GM06990 (cell line): ENCODE measurements around the gene DIS3L.
"Not testable (repeated sequence)": the region's sequence is repeated elsewhere in the genome, so short reads cannot be mapped to it uniquely, and the experiment has no call there.

Experiments used
- DNase-seq: peaks from one replicate; pipeline ENCODE4 v3.0.0-alpha.2; 2011; ENCODE audit not compliant: insufficient read length; ENCODE audit errors: extremely low read depth
- H3K27me3 ChIP-seq: replicated peaks from 2 replicates; pipeline ENCODE4 v1.6.0; 2011; ENCODE audit warnings: low read length; ENCODE audit not compliant: control insufficient read depth, insufficient read depth
- H3K36me3 ChIP-seq: 2 replicates; pipeline ENCODE4 v1.5.1; 2011; ENCODE audit warnings: low read length; ENCODE audit not compliant: control insufficient read depth, insufficient read depth
- H3K4me3 ChIP-seq: replicated peaks from 2 replicates; pipeline ENCODE4 v1.5.1; 2011; ENCODE audit warnings: low read depth, mild to moderate bottlenecking, control low read depth, low read length
- CTCF ChIP-seq: IDR thresholded peaks from 2 replicates; pipeline ENCODE4 v1.5.1; 2011; ENCODE audit warnings: low read length, control low read depth, mild to moderate bottlenecking, inconsistent platforms; ENCODE audit not compliant: insufficient read depth, poor library complexity, severe bottlenecking

Gene DIS3L

GRCh38 chr15:66296186-66296585, 2.8 kb downstream of the DIS3L start:
- H3K4me3 ChIP-seq = no peak overlapping the region
- DNase-seq = no peak
- no peaks in the 10 kb centered on the region; the same call in none of the 2 replicates for H3K36me3 ChIP-seq
- no peaks in the 10 kb centered on the region for H3K27me3 ChIP-seq
- TF ChIP-seq CTCF = no peak

- DNase-seq = no peak
- Histone ChIP-seq H3K36me3 (no peaks in the 10 kb centered on the region; the same call in none of the 2 replicates), H3K27me3 (no peaks in the 10 kb centered on the region), H3K4me3 (no peak overlapping the region)
- no peak for TF ChIP-seq CTCF
These were observed 5.5 kb downstream of the DIS3L start for GRCh38 chr15:66298803-66299251.

- Histone ChIP-seq H3K27me3 (no peaks in the 10 kb centered on the region), H3K36me3 (peaks cover 3% of the 10 kb centered on the region), H3K4me3 (no peak overlapping the region)
- no peak for DNase-seq
- no peak for TF ChIP-seq CTCF
These were observed 9.3 kb downstream of the DIS3L start for GRCh38 chr15:66302489-66303278.

GRCh38 chr15:66304425-66304824, 11.1 kb downstream of the DIS3L start:
- H3K27me3 ChIP-seq, DNase-seq, H3K4me3 ChIP-seq, H3K36me3 ChIP-seq: not testable (repeated sequence)

GRCh38 chr15:66306381-66306780, 13.0 kb downstream of the DIS3L start:
- peaks cover 8% of the 10 kb centered on the region for H3K36me3 ChIP-seq
- H3K27me3 ChIP-seq = no peaks in the 10 kb centered on the region
- TF ChIP-seq CTCF = no peak
- no peak for DNase-seq
- H3K4me3 ChIP-seq = no peak overlapping the region

- Histone ChIP-seq H3K4me3 (no peak overlapping the region), H3K36me3 (peaks cover 10% of the 10 kb centered on the region), H3K27me3 (no peaks in the 10 kb centered on the region)
- TF ChIP-seq CTCF = no peak
- DNase-seq = no peak
These were observed 15.2 kb downstream of the DIS3L start for GRCh38 chr15:66308531-66308930.
